ENCODE data around the gene PDCD7. TPM values are rescaled to one million over a fixed set of nuclear protein-coding genes. Genes with fewer than 3 reads are reported as not detected.
A peak's percentile ranks its signal among the peaks of the same experiment; 100 is the strongest.

Gene PDCD7
- total RNA-seq, 2 donors from 2014 or later: 20.7 to 21.2 TPM

DNA sequence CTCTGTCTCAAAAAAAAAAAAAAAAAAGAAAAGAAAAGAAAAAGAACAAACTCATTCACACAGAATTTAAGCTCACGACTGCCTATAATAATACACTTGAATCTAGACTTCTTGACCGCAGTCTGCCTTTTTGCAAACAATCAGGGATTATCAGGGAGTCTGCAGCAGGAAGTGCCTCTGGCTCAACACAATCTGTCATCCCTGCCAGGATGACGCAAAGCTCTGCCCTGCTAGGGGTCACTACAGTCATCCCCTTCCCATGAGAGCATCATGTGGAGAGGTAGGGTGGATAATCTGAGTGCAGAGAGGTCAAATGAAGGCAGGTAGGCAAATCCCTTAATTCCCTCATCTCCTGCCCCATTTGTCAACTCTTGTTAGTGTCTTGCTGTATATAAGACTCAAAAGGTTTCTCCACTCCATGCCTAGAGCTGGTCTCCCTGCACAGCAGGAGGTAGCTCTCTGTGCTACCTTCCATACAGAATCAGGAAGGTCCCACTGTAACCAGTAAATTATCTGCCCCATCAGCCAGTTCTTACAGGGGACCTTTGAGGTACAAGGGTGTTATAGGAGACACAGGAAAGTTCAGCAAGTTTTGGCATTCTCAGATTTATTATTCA, 22.8 kb downstream of the PDCD7 start:
- no peak overlapping the region for H3K4me3 ChIP-seq
- peaks cover 4% of the 10 kb centered on the region for H3K36me3 ChIP-seq
- intact Hi-C loops (cut with DNase I): no loop called here
- no peak overlapping the region for H3K27ac ChIP-seq
- H3K9ac ChIP-seq (ENCODE audit: low read depth in 2 of 2, low read length in 2 of 2): no peak overlapping the region
- no peaks in the 10 kb centered on the region for H3K4me1 ChIP-seq
- H3K27me3 ChIP-seq: no peaks in the 10 kb centered on the region
- TF ChIP-seq, protein P1, sequence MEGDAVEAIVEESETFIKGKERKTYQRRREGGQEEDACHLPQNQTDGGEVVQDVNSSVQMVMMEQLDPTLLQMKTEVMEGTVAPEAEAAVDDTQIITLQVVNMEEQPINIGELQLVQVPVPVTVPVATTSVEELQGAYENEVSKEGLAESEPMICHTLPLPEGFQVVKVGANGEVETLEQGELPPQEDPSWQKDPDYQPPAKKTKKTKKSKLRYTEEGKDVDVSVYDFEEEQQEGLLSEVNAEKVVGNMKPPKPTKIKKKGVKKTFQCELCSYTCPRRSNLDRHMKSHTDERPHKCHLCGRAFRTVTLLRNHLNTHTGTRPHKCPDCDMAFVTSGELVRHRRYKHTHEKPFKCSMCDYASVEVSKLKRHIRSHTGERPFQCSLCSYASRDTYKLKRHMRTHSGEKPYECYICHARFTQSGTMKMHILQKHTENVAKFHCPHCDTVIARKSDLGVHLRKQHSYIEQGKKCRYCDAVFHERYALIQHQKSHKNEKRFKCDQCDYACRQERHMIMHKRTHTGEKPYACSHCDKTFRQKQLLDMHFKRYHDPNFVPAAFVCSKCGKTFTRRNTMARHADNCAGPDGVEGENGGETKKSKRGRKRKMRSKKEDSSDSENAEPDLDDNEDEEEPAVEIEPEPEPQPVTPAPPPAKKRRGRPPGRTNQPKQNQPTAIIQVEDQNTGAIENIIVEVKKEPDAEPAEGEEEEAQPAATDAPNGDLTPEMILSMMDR (IDR thresholded peaks at IDR 0.05): no peak
- no peak for DNase-seq
- no peaks in the 10 kb centered on the region for H3K9me3 ChIP-seq

DNA sequence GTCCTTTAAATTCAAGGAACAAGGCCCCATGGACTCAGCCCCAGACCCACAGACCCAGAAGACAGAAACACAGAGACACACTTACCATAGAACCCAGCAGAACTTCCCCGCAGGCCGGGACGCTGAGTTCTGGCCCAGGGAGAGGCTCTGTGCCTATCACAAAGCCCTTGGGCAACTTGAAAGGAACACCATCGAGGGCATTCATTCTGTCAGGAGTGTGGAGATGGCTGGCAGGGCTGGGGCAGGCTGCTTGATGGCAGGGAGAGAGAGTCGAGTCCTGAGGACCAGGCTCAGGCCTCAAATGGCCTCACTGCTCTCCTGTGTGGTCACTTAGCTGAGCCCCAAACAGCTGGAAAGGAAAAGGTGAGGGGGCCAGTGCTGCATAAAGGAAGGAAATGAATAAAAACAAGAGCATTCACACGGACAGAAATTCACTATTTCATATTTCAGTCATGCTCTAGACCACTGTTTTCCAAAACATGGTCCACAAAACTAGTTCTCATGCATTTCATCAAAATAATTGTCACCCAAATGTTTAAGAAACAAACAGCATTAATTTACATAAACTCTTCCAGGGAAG, 27.5 kb downstream of the PDCD7 start:
- Histone ChIP-seq H3K36me3 (no peaks in the 10 kb centered on the region), H3K27me3 (no peaks in the 10 kb centered on the region), H3K4me1 (no peaks in the 10 kb centered on the region), H3K9me3 (no peaks in the 10 kb centered on the region), H3K27ac (no peak overlapping the region), H3K4me3 (no peak overlapping the region), H3K9ac (ENCODE audit: low read depth in 2 of 2, low read length in 2 of 2) (no peak overlapping the region)
- DNase-seq: no peak
- TF ChIP-seq, protein P1 (IDR thresholded peaks at IDR 0.05): no peak
- intact Hi-C loops (cut with DNase I): no loop called here

DNA sequence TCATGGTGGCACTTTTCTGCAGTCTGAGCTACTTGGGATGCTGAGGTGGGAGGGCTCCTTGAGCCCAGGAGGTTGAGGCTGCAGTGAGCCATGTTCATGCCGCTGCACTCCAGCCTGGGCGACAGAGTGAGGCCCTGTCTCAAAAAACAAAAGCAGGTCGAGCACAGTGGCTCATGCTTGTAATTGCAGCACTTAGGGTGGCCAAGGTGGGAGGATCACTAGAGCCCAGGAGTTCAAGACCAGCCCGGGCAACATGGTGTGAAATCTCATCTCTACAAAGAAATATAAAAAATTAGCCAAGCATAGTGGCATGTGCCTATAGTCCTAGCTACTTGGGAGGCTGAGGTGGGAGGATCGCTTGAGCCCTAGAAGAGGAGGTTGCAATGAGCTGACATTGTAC, 28.6 kb downstream of the PDCD7 start:
- no peaks in the 10 kb centered on the region for H3K36me3 ChIP-seq
- H3K9ac ChIP-seq (ENCODE audit: low read depth in 2 of 2, low read length in 2 of 2): no peak overlapping the region
- TF ChIP-seq, protein P1 (IDR thresholded peaks at IDR 0.05): no peak
- H3K27me3 ChIP-seq: no peaks in the 10 kb centered on the region
- intact Hi-C loops (cut with DNase I): no loop called here
- no peaks in the 10 kb centered on the region for H3K4me1 ChIP-seq
- no peaks in the 10 kb centered on the region for H3K9me3 ChIP-seq
- no peak for DNase-seq
- H3K27ac ChIP-seq: no peak overlapping the region
- no peak overlapping the region for H3K4me3 ChIP-seq

DNA sequence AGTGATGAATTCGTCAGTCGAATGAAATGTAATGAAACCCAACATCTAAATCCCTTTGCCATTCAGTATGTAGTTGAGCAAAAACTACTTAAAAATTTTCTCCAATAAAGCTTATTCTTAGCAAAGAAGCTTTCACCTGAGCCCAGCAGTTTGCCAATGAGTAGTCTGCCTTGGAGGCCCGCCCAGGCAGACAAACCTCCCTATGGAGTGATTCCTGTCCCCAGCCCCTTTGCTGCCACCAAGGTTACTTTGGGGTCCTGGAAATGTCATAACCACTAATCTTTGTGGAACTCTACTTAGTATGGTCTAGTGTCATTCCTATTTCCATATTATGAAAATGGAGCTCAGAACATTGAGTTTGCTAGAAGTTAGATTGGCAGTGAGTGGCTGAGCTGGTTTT, 30.7 kb downstream of the PDCD7 start:
- no peaks in the 10 kb centered on the region for H3K36me3 ChIP-seq

DNA sequence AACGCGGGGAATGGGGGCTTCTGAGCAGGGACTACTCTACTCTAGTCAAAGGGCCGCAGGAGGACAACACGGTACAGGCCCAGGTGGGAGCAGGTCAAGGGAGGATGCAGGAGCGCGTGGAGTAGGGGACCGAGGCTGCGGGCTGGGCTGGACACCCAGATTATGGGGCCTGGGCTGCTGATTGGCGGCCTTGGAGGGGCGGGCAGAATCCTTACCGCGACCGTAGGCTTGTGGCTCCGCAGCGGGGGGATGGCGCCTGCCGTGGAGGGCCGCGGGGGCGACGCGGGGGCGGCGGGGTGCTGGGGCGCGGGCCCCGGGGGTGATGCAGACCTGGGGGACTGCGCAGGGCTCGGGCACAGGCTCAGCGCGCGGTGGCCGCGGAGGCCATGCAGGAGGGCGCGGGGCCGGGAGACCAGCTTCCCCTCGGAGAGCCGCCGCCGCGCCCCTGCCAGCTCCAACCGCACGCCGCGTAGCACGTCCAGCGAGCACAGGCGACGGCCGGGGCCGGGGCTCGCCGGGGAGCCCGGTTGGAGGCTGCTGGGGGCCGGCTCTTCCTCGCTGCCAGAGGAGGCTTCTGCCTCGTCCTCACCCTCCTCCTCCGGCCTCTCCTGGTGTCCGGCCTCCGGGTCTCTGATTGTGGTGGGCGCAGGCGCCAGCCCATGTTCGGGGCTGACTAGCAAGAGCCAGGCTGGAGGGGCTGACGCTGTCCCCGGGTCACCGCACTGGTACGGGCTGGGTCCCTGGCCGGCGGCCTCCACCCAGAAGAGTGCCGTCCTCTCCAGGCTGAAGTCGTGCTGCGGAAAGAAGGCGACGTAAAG, 31.5 kb downstream of the PDCD7 start:
- no peaks in the 10 kb centered on the region for H3K27me3 ChIP-seq
- H3K27ac ChIP-seq: no peak overlapping the region
- TF ChIP-seq, protein P1 (IDR thresholded peaks at IDR 0.05): peak; percentile 8
- H3K4me3 ChIP-seq: no peak overlapping the region
- H3K36me3 ChIP-seq: no peaks in the 10 kb centered on the region
- no peak overlapping the region for H3K9ac ChIP-seq (ENCODE audit: low read depth in 2 of 2, low read length in 2 of 2)
- no peaks in the 10 kb centered on the region for H3K9me3 ChIP-seq
- H3K4me1 ChIP-seq: no peaks in the 10 kb centered on the region
- intact Hi-C loops (cut with DNase I): loop anchor here (2.0 to 5.0 kb wide), 2 partner anchors 47 to 70 kb away; no protein-coding TSS in a partner anchor
- DNase-seq: no peak

More for the DNA sequence above, 30.7 kb downstream of the PDCD7 start:
- no peaks in the 10 kb centered on the region for H3K4me1 ChIP-seq
- intact Hi-C loops (cut with DNase I): loop anchor here (5.0 kb wide), 1 partner anchor 71 kb away; no protein-coding TSS in a partner anchor
- no peak overlapping the region for H3K9ac ChIP-seq (ENCODE audit: low read depth in 2 of 2, low read length in 2 of 2)
- no peaks in the 10 kb centered on the region for H3K9me3 ChIP-seq
- no peak overlapping the region for H3K4me3 ChIP-seq
- TF ChIP-seq, protein P1 (IDR thresholded peaks at IDR 0.05): no peak
- no peak overlapping the region for H3K27ac ChIP-seq
- DNase-seq: no peak
- no peaks in the 10 kb centered on the region for H3K27me3 ChIP-seq
